Ecto neural progenitor cell (in vitro differentiated cells): ENCODE data around the gene GATAD1.
"Not testable (repeated sequence)": the region's sequence is repeated elsewhere in the genome, so short reads cannot be mapped to it uniquely, and the experiment has no call there.

Experiments
- DNase-seq: peaks from one replicate; pipeline ENCODE4 v3.0.0-alpha.2; 2018; ENCODE audit warnings: low spot score

Gene GATAD1

GRCh38 chr7:92483624-92484023 is 36.3 kb downstream of the GATAD1 start:
- not testable (repeated sequence) for DNase-seq

GRCh38 chr7:92484226-92484625 is 36.9 kb downstream of the GATAD1 start:
- DNase-seq, result not testable (repeated sequence)

- no peak for DNase-seq
Observed at GRCh38 chr7:92485267-92485892, 38.1 kb downstream of the GATAD1 start.

- DNase-seq, result no peak
Observed at GRCh38 chr7:92485974-92486373, 38.7 kb downstream of the GATAD1 start.

- no peak for DNase-seq
Observed at GRCh38 chr7:92487804-92488203, 40.5 kb downstream of the GATAD1 start.

GRCh38 chr7:92489634-92490033 is 42.4 kb downstream of the GATAD1 start:
- no peak for DNase-seq

GRCh38 chr7:92496876-92497275 is 49.6 kb downstream of the GATAD1 start:
- DNase-seq, result no peak

- DNase-seq, result no peak
Observed at GRCh38 chr7:92498557-92498956, 51.3 kb downstream of the GATAD1 start.

- no peak for DNase-seq
Observed at GRCh38 chr7:92503767-92504166, 56.5 kb downstream of the GATAD1 start.

GRCh38 chr7:92504563-92504962 is 57.3 kb downstream of the GATAD1 start:
- no peak for DNase-seq

GRCh38 chr7:92506363-92506762 is 59.1 kb downstream of the GATAD1 start:
- DNase-seq, result no peak

- no peak for DNase-seq
Observed at GRCh38 chr7:92508946-92509345, 61.7 kb downstream of the GATAD1 start.
